HEK293 (cell line): Measurements from ENCODE around the gene FOLR2.
"Not testable (repeated sequence)": the region's sequence is repeated elsewhere in the genome, so short reads cannot be mapped to it uniquely, and the experiment has no call there.

ENCODE experiments used
- CTCF ChIA-PET: fragments of 350-600 bp; formaldehyde crosslinking; extraction: SDS; loops from one replicate; lab custom pipeline; 2021; ENCODE audit warnings: antibody characterized with exemption; lab: Yijun Ruan, JAX
- POLR2A ChIA-PET: fragments of 300-600 bp; formaldehyde crosslinking; extraction: SDS; loops from one replicate; lab custom pipeline; 2020; ENCODE audit warnings: antibody characterized with exemption, inconsistent platforms; lab: Yijun Ruan, JAX
- H3K27ac ChIP-seq: fragments of 200-500 bp; sonication (Bioruptor generic); 2 replicates; pipeline ENCODE4 v1.5.1; 2014; ENCODE audit warnings: low read depth, low read length, control low read depth, inconsistent platforms; ENCODE audit errors: extremely low read depth
- H3K36me3 ChIP-seq, 2 experiments: fragments of 200-500 bp in 1 of 2; sonication (Bioruptor generic) in 1 of 2; 1 replicate in 1 of 2; 2 replicates in 1 of 2; pipeline ENCODE4 v1.5.1; 2014 to 2017; ENCODE audit warnings: inconsistent platforms in 2 of 2, low read length in 2 of 2; ENCODE audit not compliant: control insufficient read depth in 2 of 2, insufficient read depth in 1 of 2
- H3K4me1 ChIP-seq: fragments of 200-500 bp; sonication (Bioruptor generic); 2 replicates; pipeline ENCODE4 v1.5.1; 2014; ENCODE audit warnings: mild to moderate bottlenecking, low read length, inconsistent platforms; ENCODE audit not compliant: control insufficient read depth, insufficient read depth
- H3K4me3 ChIP-seq: 2 replicates; pipeline ENCODE4 v1.5.1; 2011; ENCODE audit warnings: low read depth, mild to moderate bottlenecking, control low read depth, low read length, moderate library complexity
- H3K9me3 ChIP-seq: fragments of 200-500 bp; sonication (Bioruptor generic); 2 replicates; pipeline ENCODE4 v1.5.1; 2014; ENCODE audit warnings: low read depth, low read length, inconsistent platforms; ENCODE audit not compliant: control insufficient read depth, insufficient read depth
- CTCF ChIP-seq: fragments of 450-650 bp; formaldehyde crosslinking; IDR thresholded peaks from 2 replicates; pipeline ENCODE4 v1.5.1; 2016; ENCODE audit warnings: missing biosample characterization, missing genetic modification characterization
- GLI4 ChIP-seq: fragments of 450-650 bp; formaldehyde crosslinking; IDR thresholded peaks from 2 replicates; pipeline ENCODE4 v1.5.1; 2016; ENCODE audit warnings: missing biosample characterization, missing genetic modification characterization
- IKZF3 ChIP-seq: fragments of 450-650 bp; IDR thresholded peaks from 2 replicates; pipeline ENCODE4 v1.5.0; 2018; ENCODE audit warnings: missing biosample characterization, mild to moderate bottlenecking, missing genetic modification characterization, moderate library complexity
- REPIN1 ChIP-seq: fragments of 450-650 bp; formaldehyde crosslinking; IDR thresholded peaks from 2 replicates; pipeline ENCODE4 v1.5.1; 2017; ENCODE audit warnings: missing biosample characterization, missing genetic modification characterization, low read depth
- ZFP41 ChIP-seq: fragments of 450-650 bp; formaldehyde crosslinking; IDR thresholded peaks from 2 replicates; pipeline ENCODE4 v1.5.1; 2016; ENCODE audit warnings: missing biosample characterization, missing genetic modification characterization, borderline replicate concordance
- ZNF133 ChIP-seq: fragments of 450-650 bp; formaldehyde crosslinking; IDR thresholded peaks from 2 replicates; pipeline ENCODE4 v1.5.1; 2016; ENCODE audit warnings: missing biosample characterization, missing genetic modification characterization
- ZNF138 ChIP-seq: fragments of 450-650 bp; formaldehyde crosslinking; IDR thresholded peaks from 2 replicates; pipeline ENCODE4 v1.5.1; 2016; ENCODE audit warnings: missing biosample characterization, missing genetic modification characterization, borderline replicate concordance
- ZNF155 ChIP-seq: fragments of 450-650 bp; formaldehyde crosslinking; IDR thresholded peaks from 2 replicates; pipeline ENCODE4 v1.5.1; 2016; ENCODE audit warnings: missing biosample characterization, missing genetic modification characterization
- ZNF26 ChIP-seq: fragments of 450-650 bp; formaldehyde crosslinking; IDR thresholded peaks from 2 replicates; pipeline ENCODE4 v1.5.1; 2016; ENCODE audit warnings: missing biosample characterization, missing genetic modification characterization
- ZNF266 ChIP-seq: fragments of 450-650 bp; formaldehyde crosslinking; IDR thresholded peaks from 2 replicates; pipeline ENCODE4 v1.5.1; 2016; ENCODE audit warnings: missing biosample characterization, missing genetic modification characterization, low read depth
- ZNF473 ChIP-seq: fragments of 450-650 bp; formaldehyde crosslinking; IDR thresholded peaks from 2 replicates; pipeline ENCODE4 v1.5.1; 2017; ENCODE audit warnings: missing biosample characterization, missing genetic modification characterization
- ZNF48 ChIP-seq: fragments of 450-650 bp; formaldehyde crosslinking; IDR thresholded peaks from 2 replicates; pipeline ENCODE4 v1.5.1; 2016; ENCODE audit warnings: missing biosample characterization, missing genetic modification characterization
- ZNF529 ChIP-seq: fragments of 450-650 bp; formaldehyde crosslinking; IDR thresholded peaks from 2 replicates; pipeline ENCODE4 v1.5.1; 2017; ENCODE audit warnings: missing genetic modification characterization, missing biosample characterization; ENCODE audit not compliant: insufficient replicate concordance
- ZNF747 ChIP-seq: fragments of 450-650 bp; formaldehyde crosslinking; IDR thresholded peaks from 2 replicates; pipeline ENCODE4 v1.5.1; 2016; ENCODE audit warnings: missing biosample characterization, missing genetic modification characterization
- TF ChIP-seq, protein P1 (sequence below): fragments of 450-650 bp; formaldehyde crosslinking; IDR thresholded peaks from 2 replicates; pipeline ENCODE4 v1.5.1; 2016; ENCODE audit warnings: missing biosample characterization, missing genetic modification characterization
- TF ChIP-seq, protein P2 (sequence below): fragments of 450-650 bp; formaldehyde crosslinking; IDR thresholded peaks from 2 replicates; pipeline ENCODE4 v1.5.1; 2016; ENCODE audit warnings: missing biosample characterization, missing genetic modification characterization
- TF ChIP-seq, protein P3 (sequence below): fragments of 450-650 bp; formaldehyde crosslinking; IDR thresholded peaks from 2 replicates; pipeline ENCODE4 v1.5.1; 2016; ENCODE audit warnings: missing biosample characterization, missing genetic modification characterization, borderline replicate concordance
- TF ChIP-seq, protein P4 (sequence below): fragments of 450-650 bp; formaldehyde crosslinking; IDR thresholded peaks from 2 replicates; pipeline ENCODE4 v1.5.1; 2016; ENCODE audit warnings: missing biosample characterization, missing genetic modification characterization

FOLR2 gene

GRCh38 chr11:72265951-72266350 lies 49.4 kb downstream of the FOLR2 start:
- Histone ChIP-seq H3K9me3 (no peaks in the 10 kb centered on the region), H3K27ac (no peak overlapping the region), H3K36me3 (no peaks in the 10 kb centered on the region), H3K4me3 (no peak overlapping the region), H3K4me1 (no peaks in the 10 kb centered on the region)
- CTCF ChIA-PET, result interaction anchor here (1.0 kb wide), 1 partner anchor 9 kb away, joined by 3 read pairs; no protein-coding TSS in a partner anchor
- TF ChIP-seq, protein P1, sequence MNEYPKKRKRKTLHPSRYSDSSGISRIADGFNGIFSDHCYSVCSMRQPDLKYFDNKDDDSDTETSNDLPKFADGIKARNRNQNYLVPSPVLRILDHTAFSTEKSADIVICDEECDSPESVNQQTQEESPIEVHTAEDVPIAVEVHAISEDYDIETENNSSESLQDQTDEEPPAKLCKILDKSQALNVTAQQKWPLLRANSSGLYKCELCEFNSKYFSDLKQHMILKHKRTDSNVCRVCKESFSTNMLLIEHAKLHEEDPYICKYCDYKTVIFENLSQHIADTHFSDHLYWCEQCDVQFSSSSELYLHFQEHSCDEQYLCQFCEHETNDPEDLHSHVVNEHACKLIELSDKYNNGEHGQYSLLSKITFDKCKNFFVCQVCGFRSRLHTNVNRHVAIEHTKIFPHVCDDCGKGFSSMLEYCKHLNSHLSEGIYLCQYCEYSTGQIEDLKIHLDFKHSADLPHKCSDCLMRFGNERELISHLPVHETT (tag by site-specific recombination), result no peak
- no peak for TF ChIP-seq ZNF48
- POLR2A ChIA-PET, result no interaction called here

DNA sequence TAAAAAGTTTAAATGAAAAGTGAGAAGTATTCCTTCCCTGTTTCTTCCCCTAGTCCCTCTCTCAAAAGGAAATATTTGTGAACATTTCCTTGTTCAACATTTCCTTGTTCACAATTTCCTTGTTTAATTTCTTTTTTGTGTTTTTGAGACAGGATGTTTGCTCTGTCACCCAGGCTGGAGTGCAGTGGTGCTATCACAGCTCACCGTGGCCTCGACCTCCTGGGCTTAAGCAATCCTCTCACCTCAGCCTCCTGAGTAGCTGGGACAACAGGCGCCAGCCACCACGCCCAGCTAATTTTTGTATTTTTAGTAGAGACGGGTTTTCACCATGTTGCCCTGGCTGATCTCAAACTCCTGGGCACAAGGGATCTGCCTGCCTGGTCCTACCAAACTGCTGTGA lies 50.4 kb downstream of the FOLR2 start:
- ChIA-PET CTCF (interaction anchor here (1.0 to 1.3 kb wide), 2 partner anchors 10 to 28 kb away, joined by 3 to 4 read pairs; no protein-coding TSS in a partner anchor), POLR2A (interaction anchor here (0.7 kb wide), 1 partner anchor 27 kb away, joined by 3 read pairs; no protein-coding TSS in a partner anchor)
- H3K27ac ChIP-seq, H3K9me3 ChIP-seq, H3K36me3 ChIP-seq, H3K4me3 ChIP-seq, H3K4me1 ChIP-seq: not testable (repeated sequence)

DNA sequence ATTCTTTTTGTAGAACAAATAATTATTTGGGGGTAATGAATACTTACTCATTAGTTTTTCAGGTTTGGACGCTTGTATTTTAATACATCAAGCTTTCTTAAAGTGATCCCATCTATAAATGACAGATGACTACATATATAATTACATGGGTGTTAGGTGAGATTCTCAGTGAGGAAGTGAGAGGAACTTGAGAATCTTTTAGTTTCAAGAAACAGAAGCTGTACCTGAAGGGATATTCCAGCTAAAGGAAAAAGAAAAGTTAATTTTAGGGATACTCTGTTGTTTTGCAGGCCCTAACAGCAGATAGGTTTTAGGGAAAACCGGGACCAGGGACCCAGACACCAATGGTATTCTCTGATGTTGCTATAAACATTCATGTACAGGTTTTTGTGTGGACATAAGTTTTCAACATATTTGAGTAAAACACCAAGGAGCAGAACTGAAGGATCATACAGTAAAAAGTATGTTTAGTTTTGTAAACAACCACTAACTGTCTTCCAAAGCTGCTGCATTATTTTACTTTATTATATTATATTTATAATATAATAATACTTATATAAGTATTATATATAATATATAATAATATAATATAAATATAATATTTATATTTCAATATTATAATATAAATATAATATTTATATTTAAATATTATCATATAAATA lies 51.5 kb downstream of the FOLR2 start:
- ChIA-PET POLR2A (no interaction called here), CTCF (interaction anchor here (0.6 to 2.0 kb wide), 4 partner anchors 29 to 163 kb away, joined by 3 to 8 read pairs (median 4); no protein-coding TSS in a partner anchor)
- Histone ChIP-seq H3K4me1 (no peaks in the 10 kb centered on the region), H3K4me3 (no peak overlapping the region), H3K27ac (no peak overlapping the region), H3K9me3 (no peaks in the 10 kb centered on the region), H3K36me3 (no peaks in the 10 kb centered on the region)
- TF ChIP-seq REPIN1 (tag by site-specific recombination), result no peak
- TF ChIP-seq, protein P2, sequence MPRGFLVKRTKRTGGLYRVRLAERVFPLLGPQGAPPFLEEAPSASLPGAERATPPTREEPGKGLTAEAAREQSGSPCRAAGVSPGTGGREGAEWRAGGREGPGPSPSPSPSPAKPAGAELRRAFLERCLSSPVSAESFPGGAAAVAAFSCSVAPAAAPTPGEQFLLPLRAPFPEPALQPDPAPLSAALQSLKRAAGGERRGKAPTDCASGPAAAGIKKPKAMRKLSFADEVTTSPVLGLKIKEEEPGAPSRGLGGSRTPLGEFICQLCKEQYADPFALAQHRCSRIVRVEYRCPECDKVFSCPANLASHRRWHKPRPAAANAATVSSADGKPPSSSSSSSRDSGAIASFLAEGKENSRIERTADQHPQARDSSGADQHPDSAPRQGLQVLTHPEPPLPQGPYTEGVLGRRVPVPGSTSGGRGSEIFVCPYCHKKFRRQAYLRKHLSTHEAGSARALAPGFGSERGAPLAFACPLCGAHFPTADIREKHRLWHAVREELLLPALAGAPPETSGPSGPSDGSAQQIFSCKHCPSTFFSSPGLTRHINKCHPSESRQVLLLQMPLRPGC, result no peak
- TF ChIP-seq ZNF138 (tag by site-specific recombination), result no peak
- TF ChIP-seq CTCF, result no peak
- no peak for TF ChIP-seq ZNF266 (tag by site-specific recombination)
- TF ChIP-seq IKZF3 (tag by site-specific recombination), result no peak
- no peak for TF ChIP-seq ZNF155
- TF ChIP-seq, protein P3, sequence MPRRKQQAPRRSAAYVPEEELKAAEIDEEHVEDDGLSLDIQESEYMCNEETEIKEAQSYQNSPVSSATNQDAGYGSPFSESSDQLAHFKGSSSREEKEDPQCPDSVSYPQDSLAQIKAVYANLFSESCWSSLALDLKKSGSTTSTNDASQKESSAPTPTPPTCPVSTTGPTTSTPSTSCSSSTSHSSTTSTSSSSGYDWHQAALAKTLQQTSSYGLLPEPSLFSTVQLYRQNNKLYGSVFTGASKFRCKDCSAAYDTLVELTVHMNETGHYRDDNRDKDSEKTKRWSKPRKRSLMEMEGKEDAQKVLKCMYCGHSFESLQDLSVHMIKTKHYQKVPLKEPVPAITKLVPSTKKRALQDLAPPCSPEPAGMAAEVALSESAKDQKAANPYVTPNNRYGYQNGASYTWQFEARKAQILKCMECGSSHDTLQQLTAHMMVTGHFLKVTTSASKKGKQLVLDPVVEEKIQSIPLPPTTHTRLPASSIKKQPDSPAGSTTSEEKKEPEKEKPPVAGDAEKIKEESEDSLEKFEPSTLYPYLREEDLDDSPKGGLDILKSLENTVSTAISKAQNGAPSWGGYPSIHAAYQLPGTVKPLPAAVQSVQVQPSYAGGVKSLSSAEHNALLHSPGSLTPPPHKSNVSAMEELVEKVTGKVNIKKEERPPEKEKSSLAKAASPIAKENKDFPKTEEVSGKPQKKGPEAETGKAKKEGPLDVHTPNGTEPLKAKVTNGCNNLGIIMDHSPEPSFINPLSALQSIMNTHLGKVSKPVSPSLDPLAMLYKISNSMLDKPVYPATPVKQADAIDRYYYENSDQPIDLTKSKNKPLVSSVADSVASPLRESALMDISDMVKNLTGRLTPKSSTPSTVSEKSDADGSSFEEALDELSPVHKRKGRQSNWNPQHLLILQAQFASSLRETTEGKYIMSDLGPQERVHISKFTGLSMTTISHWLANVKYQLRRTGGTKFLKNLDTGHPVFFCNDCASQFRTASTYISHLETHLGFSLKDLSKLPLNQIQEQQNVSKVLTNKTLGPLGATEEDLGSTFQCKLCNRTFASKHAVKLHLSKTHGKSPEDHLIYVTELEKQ (tag by site-specific recombination), result no peak
- no peak for TF ChIP-seq ZNF529 (tag by site-specific recombination)
- TF ChIP-seq ZNF747, result no peak
- no peak for TF ChIP-seq ZFP41 (tag by site-specific recombination)
- no peak for TF ChIP-seq ZNF133
- TF ChIP-seq GLI4 (tag by site-specific recombination), result no peak
- TF ChIP-seq ZNF26, result no peak
- no peak for TF ChIP-seq ZNF473 (tag by site-specific recombination)
- TF ChIP-seq, protein P4, sequence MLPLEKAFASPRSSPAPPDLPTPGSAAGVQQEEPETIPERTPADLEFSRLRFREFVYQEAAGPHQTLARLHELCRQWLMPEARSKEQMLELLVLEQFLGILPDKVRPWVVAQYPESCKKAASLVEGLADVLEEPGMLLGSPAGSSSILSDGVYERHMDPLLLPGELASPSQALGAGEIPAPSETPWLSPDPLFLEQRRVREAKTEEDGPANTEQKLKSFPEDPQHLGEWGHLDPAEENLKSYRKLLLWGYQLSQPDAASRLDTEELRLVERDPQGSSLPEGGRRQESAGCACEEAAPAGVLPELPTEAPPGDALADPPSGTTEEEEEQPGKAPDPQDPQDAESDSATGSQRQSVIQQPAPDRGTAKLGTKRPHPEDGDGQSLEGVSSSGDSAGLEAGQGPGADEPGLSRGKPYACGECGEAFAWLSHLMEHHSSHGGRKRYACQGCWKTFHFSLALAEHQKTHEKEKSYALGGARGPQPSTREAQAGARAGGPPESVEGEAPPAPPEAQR (tag by site-specific recombination), result no peak
